LoVo (cell line): ENCODE results near the gene SOX1.

Source experiments
- DNase-seq: peaks from one replicate; pipeline ENCODE4 v3.0.0-alpha.2; 2016; ENCODE audit warnings: low spot score

SOX1 gene

GRCh38 chr13:112067116-112067741 lies at the start of gene SOX1:
SOX1 (plus strand) TSS chr13:112067149; CDS start chr13:112067659, 510 bp downstream.
- no peak for DNase-seq

DNA sequence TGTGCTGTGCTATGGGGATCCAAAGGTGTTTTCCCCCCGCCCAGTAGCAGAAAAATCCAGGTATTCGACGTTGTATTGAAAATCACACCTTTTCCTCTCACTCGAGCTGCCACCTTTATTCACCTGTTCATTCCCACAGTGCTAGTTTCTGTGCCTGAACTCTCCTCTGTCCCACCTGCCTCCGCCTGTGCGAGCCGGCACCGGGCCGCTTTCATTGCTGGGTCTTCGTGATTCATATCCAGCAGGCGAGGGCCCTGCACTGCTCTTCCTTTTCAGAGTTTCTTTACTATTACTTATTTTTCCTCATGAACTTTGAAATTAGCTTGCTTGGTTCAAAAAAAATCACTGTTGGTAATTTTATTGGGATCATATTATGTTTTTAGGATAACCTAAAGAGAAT lies 42.4 kb upstream of the SOX1 start:
- no peak for DNase-seq

DNA sequence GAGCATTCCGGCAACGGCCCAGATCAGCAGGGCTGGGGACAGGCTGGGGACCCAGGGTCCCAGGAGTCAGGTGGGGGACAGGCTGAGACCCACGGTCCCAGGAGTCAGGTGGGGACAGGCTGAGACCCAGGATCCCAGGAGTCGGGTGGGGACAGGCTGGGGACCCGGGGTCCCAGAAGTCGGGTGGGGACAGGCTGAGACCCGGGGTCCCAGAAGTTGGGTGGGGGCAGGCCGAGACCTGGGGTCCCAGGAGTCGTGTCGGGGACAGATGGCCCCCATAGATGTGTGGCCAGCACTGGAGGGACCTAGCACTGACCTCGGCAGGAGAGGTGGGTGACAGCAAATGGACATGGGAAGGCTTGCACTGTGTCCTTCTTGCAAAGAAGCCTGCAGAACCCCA lies 39.7 kb upstream of the SOX1 start:
- no peak for DNase-seq

DNA sequence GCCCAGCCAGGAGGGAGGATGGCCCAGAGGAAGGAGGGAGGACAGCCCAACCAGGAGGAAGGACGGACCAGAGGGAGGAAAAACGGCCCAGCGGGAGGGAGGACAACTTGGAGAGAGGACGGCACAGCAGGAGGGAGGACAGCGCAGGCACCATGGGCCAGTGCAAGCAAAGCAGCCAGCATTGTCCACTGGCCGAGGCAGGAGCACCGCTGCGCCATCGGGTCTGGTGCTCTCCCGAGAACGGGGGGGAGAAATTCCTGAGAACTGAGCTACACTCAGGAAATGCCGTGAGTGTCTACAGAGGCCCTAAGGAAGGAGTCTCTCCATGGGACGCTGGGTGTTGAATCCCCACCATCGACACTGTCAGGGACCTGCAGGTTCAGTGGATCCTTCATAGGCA lies 38.5 kb upstream of the SOX1 start:
- no peak for DNase-seq

DNA sequence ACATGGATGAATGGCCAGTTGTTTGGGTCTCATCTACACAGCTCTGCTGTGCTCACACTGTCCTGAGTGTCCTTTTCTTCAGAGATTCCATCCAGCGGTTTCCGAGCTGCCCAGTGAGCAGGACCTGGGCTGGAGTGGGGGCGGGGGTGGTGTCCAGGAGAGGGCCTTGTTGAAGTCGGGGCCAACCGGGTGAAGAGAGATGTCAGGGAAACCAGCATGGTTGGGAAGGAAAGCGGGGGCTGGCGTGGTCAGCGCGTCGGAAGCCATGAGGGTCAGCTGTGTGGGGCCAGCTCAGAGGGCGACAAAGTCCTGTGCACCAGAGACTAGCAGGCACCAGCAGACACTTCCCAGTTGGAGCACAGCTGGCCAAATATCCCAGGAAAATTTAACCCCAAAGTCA lies 37.8 kb upstream of the SOX1 start:
- DNase-seq: no peak

DNA sequence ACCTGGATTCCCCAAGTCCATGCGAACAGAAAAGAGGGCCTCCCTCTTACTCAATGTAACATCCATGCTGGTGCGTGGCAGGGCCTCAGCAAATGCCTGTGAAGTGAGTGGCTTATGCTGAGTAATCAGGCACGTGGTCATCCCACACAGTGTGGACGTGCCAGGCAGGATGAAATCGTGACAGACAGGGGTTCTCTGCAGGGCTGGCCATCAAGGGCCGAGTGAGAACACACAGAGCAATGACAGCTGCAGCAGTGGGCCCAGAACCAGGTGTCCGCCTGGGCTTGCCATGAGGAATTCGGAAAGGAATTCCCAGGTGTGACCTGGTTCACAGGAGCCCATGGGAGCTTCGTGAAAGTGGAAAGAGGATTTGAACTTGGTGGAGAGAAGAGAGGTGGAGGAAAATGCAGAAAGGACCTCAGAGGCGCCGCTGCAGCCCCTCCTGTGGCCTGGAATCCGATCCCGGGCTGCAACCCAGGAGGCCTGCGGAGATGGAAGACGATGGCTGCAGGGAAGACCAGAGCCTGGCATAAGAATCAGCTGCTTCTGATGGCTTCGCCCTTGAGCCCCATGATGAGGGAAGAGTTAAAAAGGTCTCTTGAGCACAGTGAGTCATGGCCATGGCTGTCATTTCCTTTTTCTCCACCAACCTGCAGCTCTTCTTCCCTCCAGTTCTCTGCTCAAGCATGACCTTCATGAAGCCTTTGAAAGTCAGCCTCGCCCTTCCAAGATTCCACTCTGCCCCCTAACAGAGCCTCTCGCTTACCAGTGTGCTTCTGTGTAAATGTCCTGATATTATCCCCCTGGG lies 34.6 kb upstream of the SOX1 start:
- DNase-seq: peak; percentile 2

GRCh38 chr13:112034231-112034630 lies 32.7 kb upstream of the SOX1 start:
- DNase-seq: no peak

- no peak for DNase-seq
Measured at GRCh38 chr13:112034846-112035245, 32.1 kb upstream of the SOX1 start.

DNA sequence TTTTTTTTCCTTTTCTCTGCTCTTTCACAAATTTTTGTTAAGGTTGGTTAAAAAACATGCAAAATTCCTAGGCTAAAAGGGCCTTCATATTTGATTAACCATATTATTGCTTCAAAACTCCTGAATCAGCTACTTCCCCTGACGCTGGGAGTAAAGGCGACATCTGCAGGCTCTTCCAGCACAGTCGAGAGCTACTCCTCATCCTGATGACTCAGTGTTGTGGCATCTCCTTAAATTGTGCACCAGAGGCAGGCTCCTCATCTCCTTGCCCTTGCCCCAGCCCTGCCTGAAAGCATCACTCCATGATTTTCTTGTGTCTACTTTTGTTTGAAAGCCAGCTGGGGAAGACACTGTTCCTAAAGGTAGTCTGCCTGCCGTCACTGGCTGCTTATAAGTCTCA lies 24.5 kb upstream of the SOX1 start:
- peak; percentile 7 for DNase-seq

- DNase-seq: no peak
Measured at GRCh38 chr13:112052213-112052612, 14.7 kb upstream of the SOX1 start.

DNA sequence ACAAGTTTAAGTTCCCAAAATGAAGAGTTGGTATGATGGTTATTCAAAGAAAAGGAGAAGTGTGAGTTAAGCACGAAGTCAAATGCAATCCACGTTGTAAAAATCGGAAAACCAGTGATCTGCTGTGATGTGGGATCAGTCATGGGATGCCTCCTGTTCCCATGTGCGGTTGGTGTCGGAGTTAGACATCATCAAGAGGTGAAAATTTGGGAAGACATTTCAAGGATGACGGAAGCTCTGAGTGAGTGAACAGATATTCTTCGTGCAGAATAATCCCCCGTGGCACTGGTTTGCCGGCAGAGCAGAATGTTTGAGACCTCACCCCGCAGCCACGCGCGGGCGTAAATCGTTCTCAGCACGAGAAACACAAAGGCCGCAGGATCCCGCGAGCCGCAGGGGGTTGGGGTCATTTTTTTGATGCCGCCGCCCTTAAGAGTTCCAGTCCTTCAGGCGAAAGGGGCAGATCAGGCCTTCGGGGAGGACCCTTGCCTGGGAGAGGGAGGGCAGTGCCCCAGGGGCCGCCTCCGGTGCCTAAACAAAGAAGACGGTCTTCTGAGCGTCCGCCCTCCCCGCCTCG lies 13.7 kb upstream of the SOX1 start:
- DNase-seq: no peak

DNA sequence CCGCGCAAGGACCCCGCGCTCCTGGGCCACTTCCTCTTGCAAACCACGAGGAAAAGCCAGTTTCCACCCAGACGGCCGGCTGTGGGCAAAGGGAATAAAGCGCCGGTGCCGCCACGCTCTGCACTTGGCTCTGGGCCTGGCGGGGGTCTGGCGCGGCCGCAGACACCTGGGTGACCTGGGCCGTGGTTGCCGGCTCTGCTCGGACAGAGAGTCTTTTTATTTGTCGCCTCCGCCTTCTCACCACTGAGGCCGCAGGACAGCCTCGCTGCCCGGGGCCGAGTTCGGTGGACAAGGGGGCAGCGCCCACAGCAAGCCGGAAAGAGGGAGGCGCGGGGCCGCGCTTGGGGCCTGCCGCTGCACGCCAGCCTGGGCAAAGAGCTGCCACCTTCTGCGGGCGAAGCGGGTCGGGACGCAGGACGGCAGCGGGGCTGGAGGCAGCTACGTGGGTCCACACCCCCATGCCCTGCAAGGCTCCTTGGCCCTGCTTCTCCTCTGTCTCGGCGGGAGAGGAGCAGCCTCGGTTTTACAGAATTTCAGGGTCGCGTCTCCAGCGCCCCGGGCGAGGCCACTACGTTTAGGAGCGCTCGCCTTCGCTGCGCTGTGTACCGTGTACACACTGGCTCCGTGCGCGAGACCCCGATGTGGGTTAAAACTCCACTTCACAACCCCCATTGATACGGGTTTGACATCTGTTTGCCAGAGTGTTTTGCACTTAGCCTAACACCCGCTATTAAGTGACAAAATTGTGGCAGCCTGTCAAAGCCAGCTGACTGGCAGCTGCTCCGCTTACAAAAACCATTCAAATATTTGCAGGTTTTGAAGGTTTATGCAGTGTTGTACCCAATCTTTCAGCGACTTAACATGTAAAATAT lies 13.0 kb upstream of the SOX1 start:
- DNase-seq: no peak

DNA sequence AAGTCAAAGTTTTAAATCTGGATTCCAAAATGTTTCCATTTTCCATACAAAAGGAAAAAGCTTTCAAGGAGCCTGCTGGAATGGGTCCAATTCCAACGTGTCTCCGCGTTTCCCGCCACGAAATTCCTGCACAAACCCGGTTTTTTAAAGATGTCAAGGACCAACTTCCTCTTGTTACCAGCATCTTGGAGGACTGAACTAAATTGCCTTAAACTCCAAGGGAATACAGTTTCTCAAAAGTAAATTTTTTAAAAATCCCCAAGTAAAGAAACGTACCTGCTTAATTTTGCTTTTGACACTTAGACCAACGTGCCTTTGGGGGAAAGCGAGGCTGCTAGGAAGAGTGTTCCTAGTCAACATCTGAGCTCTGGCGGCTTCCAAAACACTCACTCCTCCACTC lies 12.3 kb upstream of the SOX1 start:
- no peak for DNase-seq

DNA sequence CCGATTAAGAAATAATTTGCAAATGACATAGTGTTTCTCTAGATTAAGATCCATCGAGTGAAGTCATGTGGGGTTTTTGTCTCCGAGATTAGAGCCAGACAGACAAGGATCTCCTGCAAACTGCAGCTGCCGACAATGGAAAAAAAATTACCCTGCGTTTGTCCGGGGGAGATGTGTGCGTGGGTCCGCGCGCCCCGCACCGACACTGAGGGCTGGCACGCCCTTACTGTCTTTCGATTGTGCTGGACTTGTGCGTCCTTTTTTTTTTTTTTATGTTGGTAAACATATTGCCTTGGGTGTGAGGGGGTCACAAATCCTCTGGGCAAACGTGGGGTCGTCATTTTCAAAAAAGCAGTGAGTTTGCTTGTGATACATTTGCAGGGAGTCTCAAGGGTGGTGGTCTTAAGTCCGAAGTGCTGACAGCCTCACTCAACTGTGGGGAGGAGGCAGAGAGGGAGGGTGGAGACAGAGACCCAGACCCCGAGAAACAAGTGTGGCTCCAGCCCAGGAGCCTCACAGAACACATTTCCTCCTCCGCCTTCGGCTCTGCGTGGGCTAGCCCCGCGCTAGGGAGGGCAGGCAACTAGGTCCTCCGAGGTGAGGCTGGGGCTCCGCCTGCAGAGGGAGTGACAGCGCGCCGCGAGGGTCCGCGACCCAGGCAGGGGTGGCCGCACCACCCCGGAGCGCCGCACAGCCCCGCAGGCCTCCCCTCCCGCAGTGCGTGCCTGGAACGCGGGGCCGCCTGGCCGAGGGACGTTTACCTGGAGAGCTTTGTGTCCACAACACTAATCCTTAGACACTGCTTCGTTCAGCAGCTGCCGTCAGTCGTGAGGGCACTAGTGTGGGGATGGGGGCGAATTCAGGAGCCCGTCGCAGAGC lies 11.7 kb upstream of the SOX1 start:
- no peak for DNase-seq

- no peak for DNase-seq
Measured at GRCh38 chr13:112055915-112056269, 11.1 kb upstream of the SOX1 start.

DNA sequence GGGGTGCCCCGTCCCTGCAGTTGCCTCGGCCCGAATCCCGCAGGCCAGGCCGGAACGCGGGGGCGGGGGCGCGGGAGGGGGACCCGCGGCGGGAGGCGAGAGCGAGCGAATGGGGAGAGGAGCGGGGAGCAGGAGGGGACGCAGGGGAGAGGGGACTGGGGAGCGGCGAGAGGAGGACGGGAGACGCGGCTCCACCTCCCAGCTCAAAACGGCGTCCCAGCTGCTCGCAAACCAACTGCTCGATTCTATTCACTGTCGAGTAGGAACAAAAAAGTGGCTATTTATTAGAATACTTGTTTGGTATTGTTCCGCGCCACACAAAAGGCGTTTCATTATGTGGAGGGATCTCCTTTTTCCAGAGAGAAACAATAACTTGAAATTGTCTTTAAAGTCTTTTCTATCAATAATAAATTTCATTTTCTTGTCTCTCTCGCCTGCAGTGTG lies 10.6 kb upstream of the SOX1 start:
- no peak for DNase-seq

DNA sequence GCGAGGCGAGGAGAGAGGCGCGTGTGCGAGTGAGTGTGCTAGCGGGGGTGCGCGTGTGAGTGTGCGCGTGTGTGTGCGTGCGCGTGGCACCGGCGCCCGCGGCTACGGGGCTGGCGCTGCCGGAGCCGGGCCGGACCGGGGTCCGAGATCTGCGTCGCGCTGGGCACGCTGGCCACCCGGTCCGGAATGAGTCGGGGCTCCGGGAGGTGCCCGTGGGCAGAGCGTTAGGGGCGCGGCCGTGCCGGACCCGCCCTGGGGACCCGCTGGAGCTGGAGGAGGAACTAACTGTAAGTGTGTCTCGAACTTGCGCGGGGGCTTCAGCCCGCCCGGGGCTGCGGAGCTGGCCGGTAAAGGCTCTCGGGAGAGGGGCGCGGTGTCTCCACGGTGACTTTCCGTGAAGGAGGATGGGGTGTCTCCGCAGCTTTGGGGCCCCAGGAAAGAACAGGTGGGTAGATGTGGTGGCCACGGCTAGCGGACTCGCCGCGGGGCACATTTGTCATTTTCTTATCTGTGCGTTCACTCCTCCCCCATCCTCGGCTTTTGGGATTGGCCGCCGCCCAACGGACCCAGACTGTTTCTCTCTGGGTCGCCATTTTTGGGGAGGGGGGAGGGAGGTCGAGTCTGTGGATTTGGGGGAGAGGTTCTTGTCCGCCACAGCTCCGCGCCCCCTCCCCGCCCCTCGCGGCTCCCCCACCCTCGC lies 10.1 kb upstream of the SOX1 start:
- DNase-seq: no peak

DNA sequence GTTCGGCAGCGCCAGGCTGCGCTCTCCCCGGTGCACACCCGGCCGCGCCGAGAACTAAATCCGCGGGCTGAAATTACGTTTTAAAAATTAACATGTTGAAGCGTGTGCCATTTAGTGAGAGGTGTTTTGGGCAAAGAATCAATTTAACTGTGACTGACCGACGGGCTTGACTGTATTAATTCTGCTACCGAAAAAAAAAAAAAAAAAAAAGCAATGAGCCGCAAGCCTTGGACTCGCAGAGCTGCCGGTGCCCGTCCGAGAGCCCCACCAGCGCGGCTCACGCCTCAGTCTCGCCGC lies 9.6 kb upstream of the SOX1 start:
- no peak for DNase-seq

GRCh38 chr13:112057736-112058518 lies 9.0 kb upstream of the SOX1 start:
- no peak for DNase-seq

- no peak for DNase-seq
Measured at GRCh38 chr13:112058519-112058873, 8.5 kb upstream of the SOX1 start.
